ENCODE measurements around the gene DTNBP1.

Gene DTNBP1

GRCh38 chr6:15507746-15508145 lies 155.1 kb downstream of the DTNBP1 start:
- no peak for TF ChIP-seq CTCF (IDR thresholded peaks at IDR 0.05; ENCODE audit: borderline replicate concordance, control extremely low read depth, extremely low read depth, insufficient read depth, missing control alignments)
- no peak for DNase-seq (ENCODE audit: low spot score)
- in situ Hi-C loops (cut with MboI; ENCODE audit: low sequenced_read_pairs, unreplicated experiment): loop anchor here (25.0 kb wide), 1 partner anchor 680 kb away; no protein-coding TSS in a partner anchor

GRCh38 chr6:15507221-15507620 lies 155.6 kb downstream of the DTNBP1 start:
- in situ Hi-C loops (cut with MboI; ENCODE audit: low sequenced_read_pairs, unreplicated experiment): loop anchor here (25.0 kb wide), 1 partner anchor 680 kb away; no protein-coding TSS in a partner anchor
- no peak for TF ChIP-seq CTCF (IDR thresholded peaks at IDR 0.05; ENCODE audit: borderline replicate concordance, control extremely low read depth, extremely low read depth, insufficient read depth, missing control alignments)
- no peak for DNase-seq (ENCODE audit: low spot score)

GRCh38 chr6:15506066-15506465 lies 156.8 kb downstream of the DTNBP1 start:
- DNase-seq (ENCODE audit: low spot score): no peak
- TF ChIP-seq CTCF (IDR thresholded peaks at IDR 0.05; ENCODE audit: borderline replicate concordance, control extremely low read depth, extremely low read depth, insufficient read depth, missing control alignments): no peak
- in situ Hi-C loops (cut with MboI; ENCODE audit: low sequenced_read_pairs, unreplicated experiment): loop anchor here (25.0 kb wide), 1 partner anchor 681 kb away; no protein-coding TSS in a partner anchor

- no peak for DNase-seq (ENCODE audit: low spot score)
- no peak for TF ChIP-seq CTCF (IDR thresholded peaks at IDR 0.05; ENCODE audit: borderline replicate concordance, control extremely low read depth, extremely low read depth, insufficient read depth, missing control alignments)
- in situ Hi-C loops (cut with MboI; ENCODE audit: low sequenced_read_pairs, unreplicated experiment): loop anchor here (25.0 kb wide), 1 partner anchor 682 kb away; no protein-coding TSS in a partner anchor
These were observed 157.3 kb downstream of the DTNBP1 start for GRCh38 chr6:15505463-15505918.

- no peak for DNase-seq (ENCODE audit: low spot score)
- no peak for TF ChIP-seq CTCF (IDR thresholded peaks at IDR 0.05; ENCODE audit: borderline replicate concordance, control extremely low read depth, extremely low read depth, insufficient read depth, missing control alignments)
- in situ Hi-C loops (cut with MboI; ENCODE audit: low sequenced_read_pairs, unreplicated experiment): loop anchor here (25.0 kb wide), 1 partner anchor 683 kb away; no protein-coding TSS in a partner anchor
These were observed 158.1 kb downstream of the DTNBP1 start for GRCh38 chr6:15504581-15505350.

- TF ChIP-seq CTCF (IDR thresholded peaks at IDR 0.05; ENCODE audit: borderline replicate concordance, control extremely low read depth, extremely low read depth, insufficient read depth, missing control alignments): no peak
- in situ Hi-C loops (cut with MboI; ENCODE audit: low sequenced_read_pairs, unreplicated experiment): loop anchor here (25.0 kb wide), 1 partner anchor 683 kb away; no protein-coding TSS in a partner anchor
- DNase-seq (ENCODE audit: low spot score): no peak
These were observed 158.8 kb downstream of the DTNBP1 start for GRCh38 chr6:15504040-15504495.

Measured in GM13976 (cell line).